Panc1 (cell line): ENCODE data around the gene ME2.

Experiments
- POLR2AphosphoS5 ChIP-seq: IDR thresholded peaks from 2 replicates; pipeline ENCODE4 v1.6.1; 2012; ENCODE audit warnings: mild to moderate bottlenecking, low read depth, low read length, moderate library complexity
- SIN3A ChIP-seq: IDR thresholded peaks from 2 replicates; pipeline ENCODE4 v1.6.1; 2012; ENCODE audit warnings: low read depth, mild to moderate bottlenecking, low read length, moderate library complexity, borderline replicate concordance; ENCODE audit not compliant: insufficient read depth
- TCF7L2 ChIP-seq: IDR thresholded peaks from 2 replicates; pipeline ENCODE4 v1.6.1; 2011; ENCODE audit warnings: mild to moderate bottlenecking, low read depth, low read length, inconsistent platforms
- TF ChIP-seq, protein P1 (sequence below): fragments of 450-650 bp; IDR thresholded peaks from 2 replicates; pipeline ENCODE4 v1.5.1; 2017; ENCODE audit warnings: mild to moderate bottlenecking
- TF ChIP-seq, protein P2 (sequence below), 2 experiments: IDR thresholded peaks; 2 replicates each; pipeline ENCODE4 v1.6.1; 2011 to 2012; ENCODE audit warnings: low read depth in 2 of 2, control low read depth in 1 of 2, low read length in 1 of 2, mild to moderate bottlenecking in 1 of 2, moderate library complexity in 1 of 2; ENCODE audit not compliant: insufficient read depth in 1 of 2

DNA sequence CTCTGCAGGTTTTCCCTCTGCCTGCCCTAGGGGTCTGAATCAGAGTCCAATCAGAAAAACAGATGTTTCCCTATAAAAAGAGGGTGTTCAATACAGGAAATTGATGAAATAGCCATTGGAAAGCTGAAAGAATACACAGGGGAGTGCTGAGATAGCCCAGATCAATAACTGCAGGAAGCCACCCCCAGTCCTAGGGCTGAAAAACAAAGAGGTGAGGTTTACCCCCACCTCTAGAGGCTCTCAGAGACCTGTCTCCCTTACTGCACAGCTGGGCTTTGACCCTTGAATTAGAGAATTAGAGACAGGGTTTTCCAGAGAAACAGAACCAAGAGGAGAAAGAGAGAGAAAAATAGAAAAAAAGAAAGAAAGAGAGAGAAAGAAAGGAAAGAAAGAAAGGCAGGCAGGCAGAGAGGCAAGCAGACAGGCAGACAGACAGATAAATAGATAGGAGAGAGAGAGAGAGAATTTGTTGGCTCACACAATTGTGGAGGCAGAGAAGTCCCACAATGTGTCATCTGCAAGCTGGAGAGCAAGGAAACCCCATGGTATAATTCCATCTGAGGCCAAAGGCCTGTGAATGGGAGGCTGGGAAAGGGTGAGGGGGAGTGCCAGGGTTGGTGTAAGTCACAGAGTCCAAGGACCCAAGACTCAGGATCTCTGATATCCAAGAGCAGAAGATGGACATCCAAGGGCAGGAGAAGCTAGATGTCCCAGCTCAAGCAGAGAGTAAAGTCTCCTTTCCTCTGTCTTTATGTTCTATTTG lies 18.9 kb upstream of the ME2 start:
- TF ChIP-seq, protein P1, sequence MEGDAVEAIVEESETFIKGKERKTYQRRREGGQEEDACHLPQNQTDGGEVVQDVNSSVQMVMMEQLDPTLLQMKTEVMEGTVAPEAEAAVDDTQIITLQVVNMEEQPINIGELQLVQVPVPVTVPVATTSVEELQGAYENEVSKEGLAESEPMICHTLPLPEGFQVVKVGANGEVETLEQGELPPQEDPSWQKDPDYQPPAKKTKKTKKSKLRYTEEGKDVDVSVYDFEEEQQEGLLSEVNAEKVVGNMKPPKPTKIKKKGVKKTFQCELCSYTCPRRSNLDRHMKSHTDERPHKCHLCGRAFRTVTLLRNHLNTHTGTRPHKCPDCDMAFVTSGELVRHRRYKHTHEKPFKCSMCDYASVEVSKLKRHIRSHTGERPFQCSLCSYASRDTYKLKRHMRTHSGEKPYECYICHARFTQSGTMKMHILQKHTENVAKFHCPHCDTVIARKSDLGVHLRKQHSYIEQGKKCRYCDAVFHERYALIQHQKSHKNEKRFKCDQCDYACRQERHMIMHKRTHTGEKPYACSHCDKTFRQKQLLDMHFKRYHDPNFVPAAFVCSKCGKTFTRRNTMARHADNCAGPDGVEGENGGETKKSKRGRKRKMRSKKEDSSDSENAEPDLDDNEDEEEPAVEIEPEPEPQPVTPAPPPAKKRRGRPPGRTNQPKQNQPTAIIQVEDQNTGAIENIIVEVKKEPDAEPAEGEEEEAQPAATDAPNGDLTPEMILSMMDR, result no peak
- TF ChIP-seq, protein P2, sequence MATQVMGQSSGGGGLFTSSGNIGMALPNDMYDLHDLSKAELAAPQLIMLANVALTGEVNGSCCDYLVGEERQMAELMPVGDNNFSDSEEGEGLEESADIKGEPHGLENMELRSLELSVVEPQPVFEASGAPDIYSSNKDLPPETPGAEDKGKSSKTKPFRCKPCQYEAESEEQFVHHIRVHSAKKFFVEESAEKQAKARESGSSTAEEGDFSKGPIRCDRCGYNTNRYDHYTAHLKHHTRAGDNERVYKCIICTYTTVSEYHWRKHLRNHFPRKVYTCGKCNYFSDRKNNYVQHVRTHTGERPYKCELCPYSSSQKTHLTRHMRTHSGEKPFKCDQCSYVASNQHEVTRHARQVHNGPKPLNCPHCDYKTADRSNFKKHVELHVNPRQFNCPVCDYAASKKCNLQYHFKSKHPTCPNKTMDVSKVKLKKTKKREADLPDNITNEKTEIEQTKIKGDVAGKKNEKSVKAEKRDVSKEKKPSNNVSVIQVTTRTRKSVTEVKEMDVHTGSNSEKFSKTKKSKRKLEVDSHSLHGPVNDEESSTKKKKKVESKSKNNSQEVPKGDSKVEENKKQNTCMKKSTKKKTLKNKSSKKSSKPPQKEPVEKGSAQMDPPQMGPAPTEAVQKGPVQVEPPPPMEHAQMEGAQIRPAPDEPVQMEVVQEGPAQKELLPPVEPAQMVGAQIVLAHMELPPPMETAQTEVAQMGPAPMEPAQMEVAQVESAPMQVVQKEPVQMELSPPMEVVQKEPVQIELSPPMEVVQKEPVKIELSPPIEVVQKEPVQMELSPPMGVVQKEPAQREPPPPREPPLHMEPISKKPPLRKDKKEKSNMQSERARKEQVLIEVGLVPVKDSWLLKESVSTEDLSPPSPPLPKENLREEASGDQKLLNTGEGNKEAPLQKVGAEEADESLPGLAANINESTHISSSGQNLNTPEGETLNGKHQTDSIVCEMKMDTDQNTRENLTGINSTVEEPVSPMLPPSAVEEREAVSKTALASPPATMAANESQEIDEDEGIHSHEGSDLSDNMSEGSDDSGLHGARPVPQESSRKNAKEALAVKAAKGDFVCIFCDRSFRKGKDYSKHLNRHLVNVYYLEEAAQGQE (IDR thresholded peaks at IDR 0.05; ENCODE audit: insufficient read depth in 1 of 2, low read depth in 2 of 2, low read length in 1 of 2), result no peak
- TF ChIP-seq POLR2AphosphoS5 (no peak), SIN3A (no peak), TCF7L2 (no peak)
